ENCODE measurements around the gene RAD9A. TPM values are rescaled to one million over a fixed set of nuclear protein-coding genes. Genes with fewer than 3 reads are reported as not detected.

Gene RAD9A
- total RNA-seq, 1 donor from 2014 or later = 47.7 TPM

GRCh38 chr11:67407688-67408163 lies 15.9 kb downstream of the RAD9A start:
- intact Hi-C loops (cut with micrococcal nuclease) = no loop called here

- intact Hi-C loops (cut with micrococcal nuclease) = no loop called here
Observed at GRCh38 chr11:67408437-67409200, 16.8 kb downstream of the RAD9A start.

DNA sequence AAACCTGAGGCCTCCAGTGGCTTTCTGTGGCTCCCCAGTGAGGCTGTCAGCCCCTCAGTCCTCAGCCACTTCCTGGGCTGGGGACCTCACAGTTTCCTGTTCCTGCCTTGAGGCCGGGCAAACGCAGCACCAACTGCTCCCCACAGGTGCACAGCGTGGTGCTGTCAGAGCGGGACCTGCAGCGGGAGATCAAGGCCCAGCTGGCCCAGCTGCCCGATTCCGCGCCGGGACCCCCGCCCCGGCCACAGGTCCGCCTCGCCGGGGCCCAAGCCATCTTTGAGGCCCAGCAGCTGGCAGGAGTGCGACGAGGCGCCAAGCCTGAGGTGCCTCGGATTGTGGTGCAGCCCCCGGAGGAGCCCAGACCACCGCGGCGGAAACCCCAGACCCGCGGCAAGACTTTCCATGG lies 17.5 kb downstream of the RAD9A start:
- intact Hi-C loops (cut with micrococcal nuclease) = no loop called here

GRCh38 chr11:67409781-67410368 lies 18.1 kb downstream of the RAD9A start:
- intact Hi-C loops (cut with micrococcal nuclease) = no loop called here

DNA sequence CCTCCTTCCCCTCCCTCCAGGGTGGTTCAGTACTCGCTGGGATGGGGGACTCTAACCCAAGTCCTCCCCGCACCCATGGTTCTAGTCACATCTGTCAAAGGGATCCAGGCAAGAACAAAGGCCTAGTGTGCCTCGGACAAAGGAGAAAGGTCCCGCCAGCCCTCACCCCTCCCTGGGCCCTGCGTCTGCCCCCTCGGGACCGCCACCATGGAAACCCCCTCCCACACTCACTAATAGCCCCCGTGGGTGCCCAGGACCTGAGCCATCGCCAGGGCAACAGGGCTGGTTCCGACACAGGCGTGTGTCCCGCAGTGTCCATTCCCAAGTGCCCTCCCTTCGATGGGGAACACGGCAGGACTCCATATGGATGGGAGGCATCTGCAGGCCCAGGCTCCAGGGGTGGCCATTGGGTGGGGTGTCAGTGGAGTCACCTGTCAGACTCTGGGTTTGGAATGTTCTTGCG lies 18.6 kb downstream of the RAD9A start:
- intact Hi-C loops (cut with micrococcal nuclease) = no loop called here

DNA sequence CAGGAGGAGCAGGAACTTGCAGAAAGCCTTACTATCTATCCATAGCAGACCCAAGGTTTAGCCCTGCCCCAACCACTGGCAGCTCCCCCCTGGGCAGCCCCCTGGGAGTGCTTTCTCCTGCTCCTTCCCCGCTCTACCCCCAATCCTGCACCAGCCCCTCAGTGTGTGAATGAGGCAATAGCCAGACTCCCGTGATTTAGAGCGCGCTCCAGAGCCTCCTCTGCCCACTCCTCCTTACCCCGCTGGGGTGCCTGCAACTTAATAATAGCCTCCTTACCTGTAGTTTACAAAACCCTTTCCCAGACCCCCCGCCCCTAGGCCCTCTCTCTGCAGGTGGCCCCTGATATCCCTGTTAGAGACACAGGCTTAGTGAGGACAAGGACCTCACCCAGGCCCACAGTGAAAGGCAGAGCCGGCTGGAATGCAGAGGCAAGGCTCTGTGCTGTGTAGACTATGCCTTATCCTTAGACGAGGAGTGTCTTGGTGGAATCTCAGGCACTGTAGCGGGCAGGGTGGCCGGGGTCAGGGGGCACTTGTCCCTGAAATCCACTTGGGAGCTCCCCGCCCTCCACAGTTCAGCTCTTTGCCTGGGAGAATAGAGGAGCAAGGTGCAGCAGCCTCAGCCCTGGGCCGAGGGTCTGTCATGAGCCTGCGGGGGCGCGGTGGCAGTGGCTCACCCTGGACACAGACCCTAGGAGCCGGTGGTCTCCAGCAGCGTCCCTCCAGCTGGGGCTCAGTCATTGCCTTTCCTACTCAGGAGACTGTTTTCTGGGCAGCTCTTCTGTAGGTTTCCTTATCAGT lies 19.4 kb downstream of the RAD9A start:
- intact Hi-C loops (cut with micrococcal nuclease) = no loop called here

GRCh38 chr11:67411785-67412152 lies 20.0 kb downstream of the RAD9A start:
- intact Hi-C loops (cut with micrococcal nuclease) = no loop called here

DNA sequence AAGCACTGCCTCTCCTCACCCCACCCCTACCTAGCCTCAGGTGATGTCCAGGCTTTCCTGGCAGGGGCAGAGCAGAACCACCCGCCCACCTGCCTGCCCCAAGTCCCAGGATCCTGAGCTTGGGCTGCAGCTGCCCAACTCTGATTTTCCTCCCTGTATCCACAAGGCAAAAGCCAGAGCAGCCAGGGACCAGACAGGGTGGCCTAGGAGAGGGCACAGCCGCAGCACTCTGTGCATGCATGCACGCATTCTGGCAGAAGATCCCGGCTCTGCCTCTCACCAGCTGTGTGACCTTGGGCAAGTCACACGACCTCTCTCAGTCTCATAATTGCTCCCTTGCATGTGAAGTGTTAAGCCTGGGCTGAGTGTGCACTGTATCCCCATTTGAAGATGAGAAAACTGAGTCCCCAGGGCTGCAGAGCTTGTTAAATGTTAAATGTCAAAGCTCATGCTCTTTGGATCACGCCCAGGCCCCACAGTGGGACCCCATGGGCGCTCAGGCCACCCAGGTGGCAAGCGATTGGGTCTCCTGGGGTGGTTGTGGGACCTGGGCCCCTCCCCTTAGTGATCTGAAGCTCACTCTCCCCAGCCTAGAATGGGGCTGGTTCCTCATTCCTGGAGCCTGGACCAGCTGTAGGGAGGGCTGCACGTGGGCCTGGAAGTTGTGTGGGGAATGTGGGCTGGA lies 20.9 kb downstream of the RAD9A start:
- intact Hi-C loops (cut with micrococcal nuclease) = no loop called here

DNA sequence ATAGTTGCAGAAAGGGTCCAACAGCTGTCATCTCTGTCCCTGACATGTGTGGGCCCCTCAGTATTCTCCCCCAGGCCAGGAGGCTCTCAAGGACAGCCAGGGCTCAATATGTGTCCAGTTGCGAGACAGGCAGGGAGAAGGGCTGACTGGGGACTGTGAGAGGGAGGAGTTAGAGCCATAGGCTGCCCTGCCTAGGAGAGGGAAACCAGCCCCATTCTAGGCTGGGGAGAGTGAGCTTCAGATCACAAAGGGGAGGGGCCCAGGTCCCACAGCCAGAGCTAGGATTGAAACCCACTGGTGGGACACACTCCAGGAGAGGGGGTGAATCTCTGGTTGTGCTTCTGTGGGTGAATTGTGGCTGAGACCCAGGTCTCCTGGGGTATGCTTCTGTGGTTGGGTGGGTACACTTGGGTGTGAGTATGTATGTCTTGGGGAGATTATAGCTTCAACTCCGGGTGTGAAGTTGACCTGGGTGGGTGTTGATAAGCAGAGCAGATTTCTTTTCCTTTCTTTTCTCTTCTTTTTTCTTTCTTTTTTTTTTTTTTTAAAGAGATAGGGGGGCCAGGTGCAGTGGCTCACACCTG lies 21.6 kb downstream of the RAD9A start:
- intact Hi-C loops (cut with micrococcal nuclease) = no loop called here

DNA sequence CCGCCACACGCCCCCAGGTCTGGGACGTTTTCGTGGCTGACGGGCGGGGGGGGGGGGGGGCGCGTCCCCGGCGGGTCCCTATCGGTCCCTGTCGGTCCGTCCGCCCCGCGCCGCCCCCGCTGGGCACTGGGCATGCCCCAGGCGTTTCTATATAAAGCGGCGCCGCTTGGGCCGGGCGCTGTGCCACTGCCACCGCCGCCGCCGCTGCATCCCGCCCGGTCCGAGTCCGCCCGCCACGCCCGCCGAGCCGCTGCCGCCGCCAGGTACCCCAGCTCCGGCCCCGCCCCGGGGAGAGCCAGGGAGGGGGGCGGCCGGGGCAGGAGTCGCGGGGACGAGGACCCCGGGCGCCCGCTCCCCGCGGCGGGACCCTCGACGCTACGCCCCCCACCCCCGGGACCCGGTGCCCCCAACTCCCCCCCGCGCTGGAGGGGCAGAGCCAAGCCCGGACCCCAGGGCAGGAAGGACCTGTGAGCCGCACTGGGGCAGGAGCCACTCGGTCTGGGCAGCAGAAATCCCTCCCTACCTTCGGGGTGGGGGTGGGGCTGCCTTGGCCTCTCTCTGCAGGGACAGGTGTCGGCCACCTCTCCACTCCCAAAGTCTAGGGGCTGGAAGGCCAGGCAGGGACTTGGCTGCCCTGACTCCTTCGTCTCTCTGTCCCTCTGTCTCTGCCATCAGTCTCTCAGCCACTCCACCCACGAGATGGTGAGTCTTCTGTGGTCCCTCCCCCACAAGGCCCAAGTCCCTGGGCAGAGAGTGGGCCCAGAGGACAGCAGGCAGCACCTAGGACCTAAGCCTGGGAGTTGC lies 23.9 kb downstream of the RAD9A start, which contains the start of gene CARNS1:
TSS of gene CARNS1 (plus strand) at position 178 of the 804 bp plus-strand sequence. CDS start at position 700, 522 bp downstream.
- intact Hi-C loops (cut with micrococcal nuclease) = no loop called here

DNA sequence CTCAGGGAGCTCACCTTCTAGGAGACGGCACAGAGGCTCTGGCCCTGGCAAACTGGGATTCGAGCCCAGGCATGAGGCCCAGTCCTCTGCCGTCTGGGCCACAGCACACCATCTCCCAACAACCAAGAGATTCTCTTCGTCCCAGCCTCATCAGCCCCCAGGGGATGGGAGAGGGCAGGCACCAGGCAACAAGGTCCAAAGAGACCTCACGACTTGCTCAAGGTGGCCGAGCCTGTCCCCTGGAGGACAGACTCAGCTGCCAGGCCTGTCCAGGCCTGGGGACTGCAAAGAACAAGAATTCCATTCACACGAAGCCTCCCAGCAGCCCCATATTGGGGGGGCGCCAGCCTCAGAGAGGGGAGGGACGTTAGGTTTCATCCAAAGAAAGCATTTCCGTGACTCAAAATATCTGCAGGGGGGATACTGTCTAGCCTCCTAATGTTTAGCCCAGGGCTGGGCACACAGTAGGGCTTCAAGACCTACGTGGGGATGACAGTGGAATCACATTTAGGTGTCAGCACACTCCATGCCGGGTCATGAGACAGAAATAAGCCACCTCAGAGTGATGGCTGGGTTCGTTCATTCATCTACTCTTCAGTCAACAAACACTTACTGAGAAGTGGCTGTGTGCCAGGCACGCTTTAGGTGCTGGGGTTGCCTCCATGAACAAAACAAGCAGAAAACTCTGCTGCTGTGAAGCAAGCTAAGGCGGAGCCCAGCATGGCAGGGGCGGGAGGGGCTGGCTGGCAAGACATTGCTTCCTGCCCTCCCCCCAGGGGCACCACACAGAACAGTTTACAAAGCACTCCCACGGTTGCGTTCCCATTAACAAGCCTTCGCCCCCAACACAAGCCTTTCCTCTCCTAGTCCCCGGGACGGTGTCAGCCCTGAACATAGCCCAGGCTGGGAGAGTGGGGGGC lies 24.9 kb downstream of the RAD9A start:
- intact Hi-C loops (cut with micrococcal nuclease) = no loop called here

DNA sequence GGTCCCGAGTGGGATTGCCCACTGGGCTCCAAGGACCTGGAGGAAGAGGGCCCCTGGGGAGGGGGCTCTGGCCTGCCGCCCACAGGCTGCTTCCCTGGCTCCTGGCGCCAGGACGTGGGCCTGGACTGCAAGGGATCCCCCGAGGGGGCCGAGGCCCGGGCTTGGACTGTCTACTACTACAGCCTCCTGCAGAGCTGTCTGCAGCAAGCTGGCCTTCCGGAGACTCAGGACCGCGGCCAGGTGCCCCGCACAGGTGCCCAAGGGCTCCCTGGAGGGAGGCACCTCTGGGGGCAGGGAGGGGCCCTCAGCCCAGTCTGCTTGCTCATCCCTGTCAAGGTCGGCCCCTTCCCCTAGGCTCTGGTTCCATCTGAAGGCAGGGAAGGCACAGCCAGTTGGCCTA lies 25.6 kb downstream of the RAD9A start:
- intact Hi-C loops (cut with micrococcal nuclease) = no loop called here

DNA sequence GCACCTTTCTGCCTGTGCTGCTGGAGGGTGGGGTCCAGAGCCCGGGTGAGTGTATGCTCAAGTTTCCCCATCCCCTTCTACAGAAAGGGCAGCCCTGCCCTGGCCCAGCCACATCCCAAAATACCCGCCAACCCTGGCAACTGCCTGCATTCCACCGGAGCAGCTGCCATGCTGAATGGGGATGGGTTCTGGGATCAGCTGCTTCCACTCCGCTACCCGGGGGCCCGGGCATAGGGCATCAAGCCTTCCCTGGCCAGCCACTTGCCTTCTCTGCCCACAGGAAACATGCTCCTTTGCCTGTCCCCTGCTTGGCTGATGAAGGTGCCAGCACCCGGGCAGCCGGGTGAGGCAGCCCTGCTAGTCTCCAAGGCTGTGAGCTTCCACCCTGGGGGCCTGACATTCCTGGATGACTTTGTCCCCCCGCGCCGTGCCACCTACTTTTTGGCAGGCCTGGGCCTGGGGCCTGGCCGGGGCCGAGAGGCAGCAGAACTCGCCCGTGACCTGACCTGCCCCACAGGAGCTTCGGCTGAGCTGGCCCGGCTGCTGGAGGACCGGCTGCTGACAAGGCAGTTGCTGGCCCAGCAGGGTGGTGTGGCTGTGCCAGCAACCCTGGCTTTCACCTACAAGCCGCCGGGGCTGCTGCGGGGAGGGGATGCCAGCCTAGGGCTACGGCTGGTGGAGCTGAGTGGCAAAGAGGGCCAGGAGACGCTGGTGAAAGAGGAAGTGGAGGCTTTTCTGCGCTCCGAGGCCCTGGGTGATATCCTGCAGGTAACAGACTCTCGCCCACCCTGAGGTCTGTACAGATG lies 26.9 kb downstream of the RAD9A start:
- intact Hi-C loops (cut with micrococcal nuclease) = no loop called here

DNA sequence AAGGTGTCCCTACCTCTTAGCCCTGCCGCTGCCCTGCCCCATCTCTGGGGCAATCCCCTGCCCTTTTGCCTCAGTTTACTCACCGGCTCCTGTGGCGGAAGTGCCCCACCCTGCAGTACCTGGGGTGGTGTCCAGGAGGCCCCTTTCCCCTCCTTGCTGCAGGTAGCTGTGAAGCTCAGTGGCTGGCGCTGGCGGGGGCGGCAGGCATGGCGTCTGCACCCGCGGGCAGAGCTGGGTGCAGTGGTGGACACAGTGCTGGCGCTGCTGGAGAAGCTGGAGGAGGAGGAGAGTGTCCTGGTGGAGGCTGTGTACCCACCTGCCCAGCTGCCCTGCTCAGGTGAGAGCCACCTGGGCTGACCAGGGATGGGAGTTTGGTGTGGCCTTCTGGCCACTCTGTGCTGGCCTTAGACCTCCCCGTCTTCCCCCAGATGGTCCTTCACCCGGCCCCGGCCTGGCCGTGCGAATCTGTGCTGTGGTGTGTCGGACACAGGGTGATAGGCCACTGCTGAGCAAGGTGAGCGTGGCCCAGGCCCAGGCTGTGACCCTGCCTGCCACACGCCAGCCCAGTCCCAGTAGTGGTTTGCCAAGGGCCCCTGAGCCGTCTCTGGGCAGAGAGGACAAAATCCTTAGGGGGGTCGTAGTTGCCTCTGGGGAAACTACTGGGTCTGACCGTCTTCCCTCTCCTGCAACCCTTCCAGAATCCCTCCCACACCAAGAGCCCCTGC lies 27.7 kb downstream of the RAD9A start:
- intact Hi-C loops (cut with micrococcal nuclease) = no loop called here

GRCh38 chr11:67420147-67420645 lies 28.4 kb downstream of the RAD9A start:
- intact Hi-C loops (cut with micrococcal nuclease) = no loop called here

GRCh38 chr11:67420646-67421429 lies 29.1 kb downstream of the RAD9A start:
- intact Hi-C loops (cut with micrococcal nuclease) = loop anchor here (1.0 kb wide), 4 partner anchors 18 to 87 kb away; partner anchors contain the start of genes AIP, CDK2AP2 and TMEM134
